HuH-7.5 (cell line): ENCODE results near the gene RCSD1.

ENCODE experiments used
- DNase-seq: peaks from one replicate; pipeline ENCODE4 v3.0.0; 2011; ENCODE audit warnings: low spot score

RCSD1 gene

DNA sequence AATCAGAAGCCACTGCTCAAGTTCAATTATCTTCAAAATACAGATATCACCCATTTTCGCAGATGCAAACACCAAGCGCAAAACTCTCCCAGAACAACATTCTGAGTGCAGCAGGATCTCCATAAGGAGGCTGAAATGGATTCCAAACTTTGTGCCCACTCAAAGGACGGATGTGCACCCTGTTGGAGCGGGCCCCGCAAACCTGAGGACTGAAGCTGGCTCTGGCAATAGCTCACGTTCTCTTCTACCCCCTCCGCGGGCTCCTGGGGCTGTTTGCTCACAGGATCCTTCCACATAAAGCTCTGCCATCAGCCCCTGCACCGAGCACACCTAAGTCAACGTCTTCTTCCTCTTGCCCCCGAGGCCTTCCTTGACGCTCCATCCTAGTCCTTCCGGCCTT lies 11.7 kb upstream of the RCSD1 start:
- no peak for DNase-seq

- DNase-seq: no peak
Measured at GRCh38 chr1:167618789-167619188, 11.2 kb upstream of the RCSD1 start.

- DNase-seq: no peak
Measured at GRCh38 chr1:167620002-167620401, 10.0 kb upstream of the RCSD1 start.

GRCh38 chr1:167621780-167622313 lies 8.2 kb upstream of the RCSD1 start:
- DNase-seq: no peak

DNA sequence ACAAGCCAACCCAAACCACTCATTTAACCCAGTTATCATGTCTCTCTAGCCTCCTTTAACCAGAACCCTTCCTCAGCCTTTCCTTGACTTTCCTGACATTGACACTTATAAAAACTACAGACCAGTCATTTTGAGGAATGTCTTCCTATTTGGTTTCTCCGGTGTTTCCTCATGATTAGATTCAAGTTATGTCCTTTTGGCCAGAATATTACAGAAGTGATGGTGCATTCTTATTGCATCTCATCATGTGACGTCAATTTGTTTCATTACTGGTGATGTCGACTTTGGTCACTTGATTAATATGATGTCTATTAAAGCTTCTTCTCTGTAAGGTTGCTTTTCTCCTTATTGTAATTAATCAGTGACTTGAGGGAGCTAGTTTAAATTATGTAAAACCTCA lies 6.1 kb upstream of the RCSD1 start:
- no peak for DNase-seq

DNA sequence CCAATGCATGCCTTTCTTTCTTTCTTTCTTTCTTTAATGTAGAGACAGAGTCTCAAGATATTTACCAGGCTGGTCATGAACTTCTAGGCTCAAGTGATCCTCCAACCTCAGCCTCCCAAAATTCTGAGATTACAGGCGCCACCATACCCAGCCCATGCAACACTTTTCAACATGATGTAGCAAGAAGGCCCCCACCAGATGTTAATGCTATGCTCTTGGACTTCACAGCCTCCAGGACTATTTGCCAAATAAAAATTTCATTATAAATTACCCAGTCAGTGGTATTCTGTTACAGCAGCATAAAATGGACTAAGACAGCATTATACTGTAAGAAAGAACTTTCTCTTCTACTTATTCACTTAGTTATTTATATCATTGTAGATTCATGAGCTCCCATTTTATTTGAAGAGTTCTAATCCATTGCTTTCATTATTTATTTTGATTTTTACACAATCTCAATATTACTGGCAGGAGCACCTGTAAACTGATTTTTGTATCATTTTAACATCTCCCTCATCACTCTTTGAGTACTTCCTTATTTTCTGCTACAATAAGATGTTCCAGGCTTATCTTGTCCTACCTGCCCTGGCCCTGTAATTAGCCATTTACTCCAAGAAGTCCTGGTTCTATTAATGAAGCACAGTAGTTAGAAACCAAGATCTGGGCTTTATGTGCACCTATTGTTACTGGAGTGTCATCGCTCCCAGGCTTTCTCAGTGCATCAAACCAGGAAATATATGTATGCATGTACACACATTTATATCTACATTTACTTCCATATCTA lies 4.8 kb upstream of the RCSD1 start:
- DNase-seq: no peak

DNA sequence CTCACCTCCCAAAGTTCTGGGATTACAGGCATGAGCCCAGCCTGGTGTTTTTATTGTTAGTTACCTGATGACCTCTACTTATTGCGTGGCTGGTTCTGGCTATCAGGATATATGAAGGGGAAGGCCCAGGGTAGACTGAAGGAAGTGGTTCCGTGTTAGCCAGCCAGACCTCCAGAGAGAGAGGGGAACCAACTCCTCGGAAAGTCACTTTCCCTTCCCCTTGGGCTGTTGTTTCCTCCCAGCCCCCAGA lies 2.5 kb upstream of the RCSD1 start:
- no peak for DNase-seq

GRCh38 chr1:167627865-167628641 lies 2.0 kb upstream of the RCSD1 start:
- DNase-seq: peak; percentile 53

DNA sequence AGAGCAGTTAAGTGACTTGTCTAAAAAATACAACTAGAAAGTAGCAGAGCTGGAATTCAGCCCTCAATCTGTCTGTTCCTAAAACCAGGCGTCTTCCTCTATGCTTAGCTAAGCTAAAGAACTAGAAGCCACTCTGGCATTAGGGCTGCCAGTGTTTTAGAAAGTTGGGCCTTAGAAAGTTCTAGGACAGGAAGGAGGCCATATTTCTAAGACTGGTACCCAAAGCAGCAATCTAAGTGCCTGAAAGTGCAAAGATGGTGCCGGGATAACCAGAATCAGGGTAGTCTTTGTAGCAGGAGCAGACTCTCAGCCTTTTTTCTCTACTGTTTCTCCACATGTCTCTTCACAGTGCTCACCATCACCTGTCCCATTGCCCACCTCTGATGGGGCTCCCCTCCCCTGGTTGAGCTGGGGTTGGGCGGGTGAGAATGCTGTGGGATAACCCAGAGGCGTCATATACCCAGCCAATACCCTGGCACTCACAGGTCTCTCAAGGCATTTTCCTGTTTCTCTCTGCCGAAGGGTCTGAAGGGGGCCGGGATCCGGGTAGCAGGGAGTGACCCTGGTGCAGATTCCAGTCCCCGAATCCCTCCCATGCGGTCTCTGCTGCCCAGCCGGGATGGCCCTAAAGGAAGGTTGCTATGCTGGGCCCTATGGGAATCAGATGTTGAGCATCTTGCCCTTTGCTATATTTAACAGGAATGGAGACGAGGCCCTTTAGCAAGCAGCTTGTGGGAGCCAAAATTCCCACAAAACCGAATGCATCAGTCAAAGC lies 1.1 kb upstream of the RCSD1 start:
- DNase-seq: no peak

DNA sequence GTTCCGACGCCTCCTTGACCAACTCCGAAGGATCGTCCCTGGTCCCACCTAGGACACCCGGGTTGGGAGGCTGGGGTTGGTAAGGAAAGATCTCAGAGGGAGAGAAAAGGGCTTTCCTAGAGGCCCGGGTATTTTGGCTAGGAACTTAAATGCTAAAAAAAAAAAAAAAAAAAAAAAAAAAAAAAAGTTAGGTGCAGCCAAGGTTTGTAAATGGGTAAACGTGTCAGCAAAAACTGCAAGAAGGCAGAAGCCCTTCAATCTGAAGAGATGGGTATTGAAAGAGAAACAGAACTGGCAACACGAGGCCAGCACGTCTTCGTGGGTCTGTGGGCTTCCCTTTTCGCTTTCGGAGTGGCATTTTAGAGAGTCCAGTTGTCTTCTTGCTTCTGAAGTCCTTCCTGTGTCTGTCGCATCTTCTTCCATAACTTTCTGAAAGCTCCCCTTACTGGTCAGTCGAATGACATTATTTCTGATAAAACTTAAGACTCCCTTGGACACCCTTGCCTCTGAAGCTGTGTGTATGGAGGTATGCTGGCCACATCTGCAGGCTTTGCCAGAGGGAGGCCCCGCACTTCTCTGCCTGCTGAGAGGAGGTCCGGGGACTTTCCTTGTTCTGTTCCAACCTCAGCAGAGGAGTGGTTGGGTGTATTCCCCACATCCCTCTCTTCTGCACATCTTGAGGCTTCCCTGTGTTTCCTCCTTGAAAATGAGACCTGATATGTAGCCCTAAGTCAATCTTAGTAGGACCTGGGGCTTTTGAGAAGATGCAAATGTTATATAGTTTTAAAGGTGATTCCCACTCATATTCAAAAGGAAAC lies 745 bp downstream of the RCSD1 start:
- no peak for DNase-seq

DNA sequence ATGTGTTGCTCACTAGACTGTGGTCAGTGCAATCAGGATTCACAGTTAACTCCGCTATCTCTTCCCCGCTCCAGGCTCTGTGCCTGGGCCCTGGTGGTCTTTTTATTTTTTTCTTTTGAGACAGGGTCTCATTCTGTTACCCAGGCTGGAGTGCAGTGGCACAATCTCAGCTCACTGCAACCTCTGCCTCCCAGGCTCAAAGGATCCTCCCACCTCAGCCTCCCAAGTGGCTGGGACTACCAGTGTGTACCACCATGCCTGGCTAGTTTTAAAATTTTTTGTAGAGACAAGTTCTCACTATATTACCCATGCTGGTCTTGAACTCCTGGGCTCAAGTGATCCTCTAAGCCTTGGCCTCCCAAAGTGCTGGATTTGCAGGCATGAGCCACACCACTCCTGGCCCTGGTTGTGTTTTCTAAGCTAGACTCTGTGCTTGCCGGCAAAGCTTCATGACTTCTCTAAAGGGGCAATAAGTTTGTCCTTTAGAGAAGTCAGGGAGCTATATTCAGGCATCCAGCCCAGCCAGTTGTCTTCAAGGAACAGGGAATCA lies 1.4 kb downstream of the RCSD1 start:
- DNase-seq: no peak

DNA sequence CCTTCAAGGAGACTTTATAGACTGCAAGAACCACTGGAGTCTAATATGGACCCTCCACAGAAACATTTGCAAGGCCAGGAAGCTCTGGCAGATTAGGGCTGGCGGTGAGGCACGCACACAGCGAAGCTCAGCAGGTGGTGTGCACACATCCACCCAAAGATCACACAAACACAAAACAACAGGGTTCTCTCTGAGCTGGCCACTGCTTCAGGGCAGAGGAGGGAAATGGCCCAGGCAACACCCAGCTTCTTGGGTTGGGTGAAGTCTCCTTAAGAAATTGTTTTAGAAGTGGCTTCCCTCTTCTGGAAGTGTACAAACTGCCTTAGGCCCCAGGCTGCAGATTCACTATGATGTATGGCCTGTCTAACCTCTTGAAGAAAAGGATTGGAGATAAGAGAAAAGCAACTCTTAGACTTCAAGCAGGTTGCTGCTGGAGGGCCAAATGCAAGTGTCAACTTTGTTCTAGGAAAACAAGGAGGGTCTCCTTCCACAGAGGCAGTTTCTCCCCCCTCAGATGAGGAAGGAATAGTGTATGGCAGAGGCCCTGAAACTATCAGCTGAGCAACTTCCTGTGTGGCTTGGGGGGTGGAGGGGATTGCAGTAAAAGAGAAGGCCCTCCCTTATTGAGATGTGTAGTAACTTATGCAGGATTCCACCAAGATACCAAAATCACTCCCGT lies 2.0 kb downstream of the RCSD1 start:
- DNase-seq: no peak

GRCh38 chr1:167633258-167633944 lies 3.4 kb downstream of the RCSD1 start:
- no peak for DNase-seq

- no peak for DNase-seq
Measured at GRCh38 chr1:167634435-167634834, 4.4 kb downstream of the RCSD1 start.

- no peak for DNase-seq
Measured at GRCh38 chr1:167635156-167635648, 5.2 kb downstream of the RCSD1 start.

DNA sequence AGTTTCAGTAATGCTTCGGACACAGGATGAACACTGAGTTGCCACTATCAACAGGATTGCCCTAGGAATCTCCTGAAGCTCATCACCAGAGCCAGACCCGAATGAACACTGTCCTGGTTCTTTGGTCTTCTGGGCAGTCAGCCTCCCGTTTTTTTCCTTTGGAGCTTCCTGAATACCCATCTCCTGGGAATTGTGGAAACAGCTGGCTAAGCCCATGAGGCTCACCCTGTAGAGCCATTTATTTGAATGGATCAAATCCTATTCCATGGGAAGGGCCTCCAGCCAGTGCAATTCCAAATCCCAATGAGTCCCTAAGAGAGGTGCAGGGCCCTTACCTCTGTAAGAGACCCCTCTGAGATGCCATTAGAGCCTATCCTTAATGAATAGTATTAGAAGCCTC lies 5.9 kb downstream of the RCSD1 start:
- no peak for DNase-seq

DNA sequence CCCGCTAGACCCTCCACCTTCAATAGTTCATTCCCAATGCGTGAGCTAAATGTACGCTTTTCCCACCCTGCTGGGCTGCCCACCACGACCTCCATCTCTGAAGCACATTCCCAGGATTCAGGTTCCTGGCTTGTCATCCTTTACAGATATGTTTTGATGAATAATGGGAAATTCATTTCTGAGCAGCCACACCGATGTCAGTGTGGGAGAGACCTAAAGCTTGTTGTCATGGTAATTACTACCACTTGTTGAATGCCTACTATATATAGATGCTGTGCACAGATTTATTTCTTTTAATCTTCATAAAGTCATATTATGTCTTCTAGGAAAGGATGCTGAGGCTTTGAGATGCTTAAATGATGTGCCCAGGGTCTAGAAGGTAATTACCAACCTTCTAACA lies 8.0 kb downstream of the RCSD1 start:
- no peak for DNase-seq

- DNase-seq: no peak
Measured at GRCh38 chr1:167640051-167640450, 10.0 kb downstream of the RCSD1 start.

- no peak for DNase-seq
Measured at GRCh38 chr1:167641786-167642500, 11.9 kb downstream of the RCSD1 start.

DNA sequence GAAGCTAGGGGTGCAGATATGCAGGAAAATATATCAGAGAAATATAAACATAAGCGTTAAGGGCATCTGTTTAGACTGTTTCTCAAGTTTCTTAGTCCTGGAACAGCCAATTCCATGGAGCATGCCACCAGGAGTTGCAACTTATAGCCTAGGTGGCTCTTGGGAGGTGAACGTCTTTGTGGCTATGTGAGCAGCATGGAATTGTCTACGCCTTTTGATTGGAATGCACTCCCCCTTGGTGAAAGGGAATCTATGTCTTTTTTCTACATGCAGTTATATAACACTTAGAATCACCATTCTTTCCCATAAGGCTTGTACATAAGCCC lies 12.4 kb downstream of the RCSD1 start:
- DNase-seq: no peak
